Glutamatergic neuron (in vitro differentiated cells): ENCODE results near the gene ZNRF1. TPM values are rescaled to one million over a fixed set of nuclear protein-coding genes. Genes with fewer than 3 reads are reported as not detected.

Experiments used
- DNase-seq: peaks from one replicate; pipeline ENCODE4 v3.0.0; 2022
- H3K27ac Mint-ChIP-seq: one replicate; pipeline ENCODE4 v1.8.0; 2020; ENCODE audit warnings: mild to moderate bottlenecking, mixed read lengths, inconsistent platforms; ENCODE audit not compliant: unreplicated experiment
- H3K27me3 Mint-ChIP-seq: one replicate; pipeline ENCODE4 v1.8.0; 2020; ENCODE audit warnings: mild to moderate bottlenecking, moderate library complexity, mixed read lengths, inconsistent platforms; ENCODE audit not compliant: unreplicated experiment
- H3K36me3 Mint-ChIP-seq: one replicate; pipeline ENCODE4 v1.8.0; 2020; ENCODE audit warnings: mild to moderate bottlenecking, mixed read lengths, inconsistent platforms; ENCODE audit not compliant: unreplicated experiment
- H3K4me1 Mint-ChIP-seq: one replicate; pipeline ENCODE4 v1.8.0; 2020; ENCODE audit warnings: mild to moderate bottlenecking, low read depth, mixed read lengths, inconsistent platforms; ENCODE audit not compliant: unreplicated experiment
- H3K4me3 Mint-ChIP-seq: one replicate; pipeline ENCODE4 v1.8.0; 2020; ENCODE audit warnings: mild to moderate bottlenecking, mixed read lengths, inconsistent platforms; ENCODE audit not compliant: unreplicated experiment
- H3K9me3 Mint-ChIP-seq: one replicate; pipeline ENCODE4 v1.8.0; 2020; ENCODE audit warnings: mild to moderate bottlenecking, moderate library complexity, mixed read lengths, inconsistent platforms; ENCODE audit not compliant: unreplicated experiment
- total RNA-seq: library from RNA; stranded (reverse); fragmentation: NEBNext Ultra II Directional; extraction: Animal tissue kit (Norgen Biotek cat#: 25700); gene quantifications from one replicate; pipeline ENCODE4 v1.2.1, GENCODE V29; 2021; ENCODE audit not compliant: unreplicated experiment
- TF ChIP-seq, protein P1 (sequence below): fragments of 200-600 bp; sonication (generic); IDR thresholded peaks from one replicate; pipeline ENCODE4 v1.5.0; 2021; ENCODE audit not compliant: partially characterized antibody, unreplicated experiment

ZNRF1 gene
- total RNA-seq, 1 donor from 2014 or later = 55.3 TPM

DNA sequence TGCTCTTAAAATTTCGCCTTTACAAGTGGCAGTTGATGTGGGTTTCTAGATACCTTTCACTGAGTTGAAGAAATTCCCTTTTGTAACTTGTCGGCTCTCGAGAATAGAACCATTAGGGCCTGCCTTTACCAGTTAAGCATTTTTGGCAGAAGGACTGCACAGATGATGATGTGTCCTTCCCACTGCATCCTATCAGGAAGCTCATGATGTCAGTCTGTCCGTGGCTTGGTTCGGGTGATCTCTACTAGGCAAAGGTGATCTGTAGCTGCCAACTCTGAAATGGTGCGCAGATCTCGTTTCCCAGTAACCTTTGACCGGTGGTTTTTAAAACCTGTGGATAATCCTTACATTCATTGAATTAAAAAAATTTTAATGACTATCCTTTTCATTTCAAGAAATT is 49.7 kb downstream of the ZNRF1 start:
- Mint-ChIP-seq H3K9me3 (no peaks in the 10 kb centered on the region), H3K36me3 (no peaks in the 10 kb centered on the region), H3K4me3 (no peak overlapping the region), H3K4me1 (peaks cover 1% of the 10 kb centered on the region), H3K27ac (no peak overlapping the region), H3K27me3 (no peaks in the 10 kb centered on the region)
- no peak for DNase-seq
- TF ChIP-seq, protein P1, sequence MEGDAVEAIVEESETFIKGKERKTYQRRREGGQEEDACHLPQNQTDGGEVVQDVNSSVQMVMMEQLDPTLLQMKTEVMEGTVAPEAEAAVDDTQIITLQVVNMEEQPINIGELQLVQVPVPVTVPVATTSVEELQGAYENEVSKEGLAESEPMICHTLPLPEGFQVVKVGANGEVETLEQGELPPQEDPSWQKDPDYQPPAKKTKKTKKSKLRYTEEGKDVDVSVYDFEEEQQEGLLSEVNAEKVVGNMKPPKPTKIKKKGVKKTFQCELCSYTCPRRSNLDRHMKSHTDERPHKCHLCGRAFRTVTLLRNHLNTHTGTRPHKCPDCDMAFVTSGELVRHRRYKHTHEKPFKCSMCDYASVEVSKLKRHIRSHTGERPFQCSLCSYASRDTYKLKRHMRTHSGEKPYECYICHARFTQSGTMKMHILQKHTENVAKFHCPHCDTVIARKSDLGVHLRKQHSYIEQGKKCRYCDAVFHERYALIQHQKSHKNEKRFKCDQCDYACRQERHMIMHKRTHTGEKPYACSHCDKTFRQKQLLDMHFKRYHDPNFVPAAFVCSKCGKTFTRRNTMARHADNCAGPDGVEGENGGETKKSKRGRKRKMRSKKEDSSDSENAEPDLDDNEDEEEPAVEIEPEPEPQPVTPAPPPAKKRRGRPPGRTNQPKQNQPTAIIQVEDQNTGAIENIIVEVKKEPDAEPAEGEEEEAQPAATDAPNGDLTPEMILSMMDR = no peak

- Mint-ChIP-seq H3K36me3 (no peaks in the 10 kb centered on the region), H3K9me3 (no peaks in the 10 kb centered on the region), H3K27ac (no peak overlapping the region), H3K4me3 (no peak overlapping the region), H3K4me1 (peaks cover 8% of the 10 kb centered on the region), H3K27me3 (peaks cover 2% of the 10 kb centered on the region)
- TF ChIP-seq, protein P1 = no peak
- DNase-seq = no peak
These were observed 53.8 kb downstream of the ZNRF1 start for GRCh38 chr16:75052481-75053202.

- Mint-ChIP-seq H3K27me3 (peaks cover 2% of the 10 kb centered on the region), H3K4me1 (peaks cover 16% of the 10 kb centered on the region), H3K27ac (no peak overlapping the region), H3K4me3 (no peak overlapping the region), H3K36me3 (no peaks in the 10 kb centered on the region), H3K9me3 (no peaks in the 10 kb centered on the region)
- DNase-seq = no peak
- TF ChIP-seq, protein P1 = no peak
These were observed 55.1 kb downstream of the ZNRF1 start for GRCh38 chr16:75053791-75054555.

DNA sequence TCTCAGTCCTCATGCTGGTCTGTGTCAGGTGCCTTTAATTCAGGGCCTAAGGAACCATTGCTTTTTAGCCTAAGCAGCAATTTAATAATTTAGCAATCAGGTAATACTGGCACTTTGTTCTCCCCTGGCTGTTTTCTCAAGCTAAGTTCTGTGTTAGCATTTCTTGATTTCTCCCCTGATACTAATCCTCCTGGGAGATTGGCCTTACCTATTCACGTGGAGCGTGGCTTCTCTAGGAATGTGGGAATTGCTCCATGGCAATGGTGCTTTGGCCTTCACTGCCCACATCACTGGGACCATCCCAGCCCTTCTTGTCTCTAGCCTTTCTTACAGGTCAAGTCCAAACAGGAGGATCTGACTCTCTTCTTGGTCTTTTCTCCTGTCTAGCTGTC is 55.7 kb downstream of the ZNRF1 start:
- peaks cover 2% of the 10 kb centered on the region for H3K27me3 Mint-ChIP-seq
- no peak overlapping the region for H3K27ac Mint-ChIP-seq
- no peaks in the 10 kb centered on the region for H3K9me3 Mint-ChIP-seq
- no peaks in the 10 kb centered on the region for H3K36me3 Mint-ChIP-seq
- no peak overlapping the region for H3K4me3 Mint-ChIP-seq
- TF ChIP-seq, protein P1 = no peak
- peaks cover 16% of the 10 kb centered on the region for H3K4me1 Mint-ChIP-seq
- DNase-seq = no peak

DNA sequence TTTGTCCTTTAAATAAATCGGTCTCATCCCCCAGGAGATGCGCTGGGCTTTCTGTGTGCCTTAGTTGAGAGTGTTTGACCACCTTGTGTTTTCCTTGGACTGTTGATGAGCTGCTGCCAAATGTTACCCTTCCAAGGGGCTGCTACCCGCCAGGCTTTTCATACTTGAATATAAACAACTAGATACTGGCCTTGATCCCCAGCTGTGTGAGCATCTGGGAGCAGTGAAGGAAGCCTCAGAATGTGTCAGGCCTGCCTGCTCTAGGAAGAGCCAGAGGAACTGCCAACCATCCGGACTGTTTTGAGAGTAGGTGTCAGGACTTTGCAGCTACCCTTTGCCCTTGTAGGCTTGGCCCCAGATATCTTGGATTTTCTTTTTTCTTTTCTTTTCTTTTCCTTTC is 60.0 kb downstream of the ZNRF1 start:
- TF ChIP-seq, protein P1 = no peak
- DNase-seq = no peak
- Mint-ChIP-seq H3K27me3 (peaks cover 4% of the 10 kb centered on the region), H3K9me3 (peaks cover 3% of the 10 kb centered on the region), H3K4me1 (peaks cover 18% of the 10 kb centered on the region), H3K36me3 (no peaks in the 10 kb centered on the region), H3K4me3 (no peak overlapping the region), H3K27ac (no peak overlapping the region)
